ENCODE measurements around the gene ADARB1. TPM values are rescaled to one million over a fixed set of nuclear protein-coding genes. Genes with fewer than 3 reads are reported as not detected.

Gene ADARB1
- total RNA-seq, 1 experiment from 2014 or later: 15.8 TPM

DNA sequence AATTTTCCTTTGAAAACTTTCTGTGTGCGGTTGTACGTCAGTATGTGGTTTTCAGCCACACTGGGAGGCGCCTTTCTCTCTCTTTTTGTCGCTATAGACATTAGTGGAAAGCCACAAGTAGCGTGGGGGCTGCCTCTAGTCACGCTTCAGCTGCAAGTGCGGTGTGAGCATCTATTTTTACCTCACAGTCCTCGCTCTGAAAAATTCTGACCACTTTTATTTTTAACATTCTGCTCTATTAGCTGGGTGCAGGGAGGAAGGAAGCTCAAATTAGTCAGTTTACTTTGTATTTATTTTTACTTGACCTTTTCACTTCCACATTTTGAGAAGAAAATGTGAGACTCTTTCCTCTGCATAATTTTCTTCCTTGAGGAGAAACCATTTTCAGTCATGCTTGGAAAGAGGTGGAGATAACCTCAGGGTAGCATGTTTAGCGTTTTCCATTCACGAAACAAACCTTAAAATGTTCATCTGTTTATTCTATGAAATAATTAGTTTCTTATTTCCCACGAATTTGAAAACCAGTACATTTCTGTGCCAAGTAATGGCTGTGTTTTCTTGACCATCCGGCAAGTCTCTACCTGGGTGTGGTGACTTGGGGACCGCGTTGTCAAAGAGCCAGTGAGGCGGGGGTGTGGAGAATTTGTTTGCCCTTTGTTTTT is 35.6 kb downstream of the ADARB1 start:
- Mint-ChIP-seq H3K4me1 (peaks cover 7 to 10% of the 10 kb centered on the region in 2 experiments), H3K4me3 (no peak overlapping the region), H3K9me3 (no peaks in the 10 kb centered on the region), H3K36me3 (ENCODE audit: insufficient read depth in 1 of 3, low read depth in 3 of 3) (no peaks in the 10 kb centered on the region), H3K27me3 (ENCODE audit: low read depth) (no peaks in the 10 kb centered on the region), H3K27ac (no peak overlapping the region)
- Histone ChIP-seq H4K8ac (replicated peaks; ENCODE audit: insufficient read length, low read depth, low read length) (no peak overlapping the region), H3K79me2 (ENCODE audit: insufficient read depth, low read length) (peaks cover 1% of the 10 kb centered on the region; the same call in 1 of the 2 replicates), H3T11ph (ENCODE audit: low read length) (no peak overlapping the region), H3K56ac (ENCODE audit: insufficient read length, low read depth, low read length) (no peak overlapping the region), H2AK5ac (ENCODE audit: insufficient read length, low read length) (no peak overlapping the region), H4K5ac (ENCODE audit: insufficient read length, low read depth, low read length) (no peak overlapping the region), H3K23me2 (ENCODE audit: insufficient read length, low read depth, low read length, poor library complexity, severe bottlenecking) (no peaks in the 10 kb centered on the region), H2BK12ac (ENCODE audit: insufficient read length, low read depth, low read length) (no peak overlapping the region), H2BK20ac (ENCODE audit: low read depth, low read length, poor library complexity, severe bottlenecking) (no peak overlapping the region), H3K4ac (ENCODE audit: low read depth, low read length) (no peak overlapping the region), H3K27ac (ENCODE audit: insufficient read length, low read depth, low read length) (no peak overlapping the region), H3K4me1 (ENCODE audit: insufficient read depth, low read length) (no peaks in the 10 kb centered on the region), H3K14ac (ENCODE audit: insufficient read depth, low read length) (no peak overlapping the region), H2BK15ac (ENCODE audit: low read depth, low read length) (no peak overlapping the region), H4K20me1 (ENCODE audit: control insufficient read depth, insufficient read depth, insufficient read length) (no peaks in the 10 kb centered on the region), H3K9ac (ENCODE audit: extremely low read depth, insufficient read length, low read length) (no peak overlapping the region), H3K27me3 (ENCODE audit: insufficient read depth, low read length) (no peaks in the 10 kb centered on the region), H2BK120ac (ENCODE audit: low read depth, low read length, poor library complexity, severe bottlenecking) (no peak overlapping the region), H3K23ac (ENCODE audit: insufficient read length, low read depth, low read length) (no peak overlapping the region), H3K18ac (ENCODE audit: insufficient read length, low read depth, low read length) (no peak overlapping the region), H3K4me2 (ENCODE audit: insufficient read depth, insufficient read length, low read length) (no peak overlapping the region), H3K9me3 (ENCODE audit: control insufficient read depth, low read depth, low read length) (no peaks in the 10 kb centered on the region), H2BK5ac (ENCODE audit: insufficient read length, low read length) (no peak overlapping the region), H2AFZ (ENCODE audit: low read length) (no peak overlapping the region), H3K79me1 (ENCODE audit: insufficient read depth, low read depth, low read length, poor library complexity, severe bottlenecking) (no peaks in the 10 kb centered on the region), H4K91ac (ENCODE audit: insufficient read length, low read depth, low read length) (no peak overlapping the region)
- WGBS (ENCODE audit: extremely low coverage, insufficient read length, low lambda C conversion rate): no CpG with 5 or more reads among the region's 15 CpGs
- TF ChIP-seq, protein P1, sequence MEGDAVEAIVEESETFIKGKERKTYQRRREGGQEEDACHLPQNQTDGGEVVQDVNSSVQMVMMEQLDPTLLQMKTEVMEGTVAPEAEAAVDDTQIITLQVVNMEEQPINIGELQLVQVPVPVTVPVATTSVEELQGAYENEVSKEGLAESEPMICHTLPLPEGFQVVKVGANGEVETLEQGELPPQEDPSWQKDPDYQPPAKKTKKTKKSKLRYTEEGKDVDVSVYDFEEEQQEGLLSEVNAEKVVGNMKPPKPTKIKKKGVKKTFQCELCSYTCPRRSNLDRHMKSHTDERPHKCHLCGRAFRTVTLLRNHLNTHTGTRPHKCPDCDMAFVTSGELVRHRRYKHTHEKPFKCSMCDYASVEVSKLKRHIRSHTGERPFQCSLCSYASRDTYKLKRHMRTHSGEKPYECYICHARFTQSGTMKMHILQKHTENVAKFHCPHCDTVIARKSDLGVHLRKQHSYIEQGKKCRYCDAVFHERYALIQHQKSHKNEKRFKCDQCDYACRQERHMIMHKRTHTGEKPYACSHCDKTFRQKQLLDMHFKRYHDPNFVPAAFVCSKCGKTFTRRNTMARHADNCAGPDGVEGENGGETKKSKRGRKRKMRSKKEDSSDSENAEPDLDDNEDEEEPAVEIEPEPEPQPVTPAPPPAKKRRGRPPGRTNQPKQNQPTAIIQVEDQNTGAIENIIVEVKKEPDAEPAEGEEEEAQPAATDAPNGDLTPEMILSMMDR (conservative IDR thresholded peaks at IDR 0.05): no peak
- DNase-seq: no peak
